Aorta (tissue), 5 donors: ENCODE results near the gene NAB1. TPM values are rescaled to one million over a fixed set of nuclear protein-coding genes. Genes with fewer than 3 reads are reported as not detected.
A peak's percentile ranks its signal among the peaks of the same experiment; 100 is the strongest.
"Not testable (repeated sequence)": the region's sequence is repeated elsewhere in the genome, so short reads cannot be mapped to it uniquely, and the experiment has no call there.

Experiments
- ATAC-seq: fragments of 200-7000 bp; cut with Tn5 transposase; one replicate; pipeline ENCODE4 v1.9.1; 2022; ENCODE audit warnings: moderate library complexity; ENCODE audit not compliant: low FRiP score
- DNase-seq, 2 donors: peaks; one replicate each; pipeline ENCODE4 v3.0.0-alpha.2; 2020
- H3K27ac ChIP-seq, 2 donors: one replicate each; pipeline ENCODE4 v1.5.1; 2013; ENCODE audit warnings: low read length in 2 of 2, mild to moderate bottlenecking in 2 of 2, moderate library complexity in 2 of 2, control low read depth in 1 of 2, inconsistent platforms in 1 of 2, low read depth in 1 of 2
- H3K27me3 ChIP-seq, 2 donors: one replicate each; pipeline ENCODE4 v1.6.1; 2013; ENCODE audit warnings: control low read depth in 1 of 2, low read length in 1 of 2, mild to moderate bottlenecking in 1 of 2, moderate library complexity in 1 of 2; ENCODE audit not compliant: insufficient read depth in 2 of 2, control insufficient read depth in 1 of 2
- H3K36me3 ChIP-seq, 2 donors: one replicate each; pipeline ENCODE4 v1.6.1; 2013; ENCODE audit warnings: control low read depth in 1 of 2, low read length in 1 of 2, mild to moderate bottlenecking in 1 of 2; ENCODE audit not compliant: insufficient read depth in 2 of 2, control insufficient read depth in 1 of 2
- H3K4me1 ChIP-seq, 2 donors: one replicate each; pipeline ENCODE4 v1.6.1; 2013; ENCODE audit warnings: low read length in 2 of 2, control low read depth in 1 of 2, mild to moderate bottlenecking in 1 of 2, moderate library complexity in 1 of 2; ENCODE audit not compliant: insufficient read depth in 2 of 2, control insufficient read depth in 1 of 2
- H3K4me3 ChIP-seq, 2 donors: one replicate each; pipeline ENCODE4 v1.5.1; 2013; ENCODE audit warnings: low read length in 2 of 2, control low read depth in 1 of 2, mild to moderate bottlenecking in 1 of 2
- H3K9me3 ChIP-seq: one replicate; pipeline ENCODE4 v1.6.1; 2013; ENCODE audit warnings: mild to moderate bottlenecking, low read length; ENCODE audit not compliant: control insufficient read depth
- WGBS, 2 donors: extraction: QIAGEN DNeasy Blood & Tissue Kit; methylation state at CpG; one replicate each; pipeline ENCODE4 v1.1.7; 2013; 5-methylcytosine and 5-hydroxymethylcytosine counted together
- intact Hi-C, 2 donors: fragments of 100-400 bp; cut with DNase I; formaldehyde crosslinking; loops; one replicate each; pipeline versions ENCODE4 v1.14.2 to v1.15.0; 2022
- polyA plus RNA-seq, 2 donors: library from polyadenylated mRNA; stranded (reverse); fragments of 200-250 nt; gene quantifications; one replicate each; pipeline ENCODE4 v1.2.3, GENCODE V29; 2013
- total RNA-seq, 2 donors: library from RNA; stranded (reverse); fragmentation: NEBNext Ultra II Directional; extraction: Animal tissue kit (Norgen Biotek cat#: 25700); gene quantifications; one replicate each; pipeline ENCODE4 v1.2.1, GENCODE V29; 2021
- donor health status: healthy with polysubstance abuse.
- donor health status: Bipolar disorder and iron deficiency.
- donor health status: DM: no; HTN: no; CAD: no.
- donor health status: DM: no; HTN: no; CAD: no.
- donor health status: DM: yes; HTN: yes; CAD: no.

The NAB1 gene
- total and polyA plus RNA-seq, 4 donors = 26.9 to 67.8 (median 42.9) TPM

DNA sequence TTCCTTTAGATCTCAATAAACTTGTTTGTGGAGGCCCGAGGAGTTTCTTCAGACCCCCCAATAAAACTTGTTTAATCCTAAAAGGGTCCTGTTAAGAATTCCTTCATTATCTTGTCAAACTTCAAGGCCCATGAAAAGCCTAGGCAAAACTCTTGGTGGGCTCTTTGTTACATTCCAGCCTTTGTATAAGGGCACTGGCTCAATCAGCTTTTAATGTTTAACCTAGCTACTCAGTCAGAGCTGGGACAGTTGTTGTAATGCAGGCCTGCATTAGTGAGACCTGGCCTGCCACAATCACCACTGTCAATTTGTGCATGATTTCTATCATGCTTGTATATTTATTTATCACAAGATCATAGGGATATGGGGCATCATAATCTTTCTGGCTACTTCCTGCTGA is 39.5 kb upstream of the NAB1 start:
- H3K4me3 ChIP-seq, H3K4me1 ChIP-seq, DNase-seq, ATAC-seq, H3K27ac ChIP-seq, H3K9me3 ChIP-seq, H3K36me3 ChIP-seq, H3K27me3 ChIP-seq, intact Hi-C loops: not testable (repeated sequence)
- 86 to 93% methylated on average over 1 of the region's 1 CpG for WGBS, 2 donors

DNA sequence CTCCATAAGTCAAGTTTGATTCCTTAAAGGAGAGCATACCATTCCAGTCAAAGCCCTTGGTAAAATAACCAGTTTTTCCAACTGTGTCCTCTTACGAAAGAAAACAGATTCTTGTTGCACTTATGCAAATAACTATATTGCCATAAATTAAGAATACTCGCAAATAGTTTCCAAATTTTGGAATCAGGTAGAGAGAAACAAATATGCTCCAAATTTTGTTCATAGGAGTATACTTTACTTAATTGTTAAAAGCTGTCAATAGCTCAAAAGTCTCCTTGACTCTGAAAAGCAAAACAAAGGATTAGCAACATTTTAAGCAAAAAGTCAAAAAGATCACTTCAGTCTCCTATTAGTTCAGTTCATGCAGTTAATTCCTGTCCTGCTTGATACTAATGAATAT is 38.4 kb upstream of the NAB1 start:
- H3K36me3 ChIP-seq, H3K27me3 ChIP-seq, H3K4me3 ChIP-seq, H3K4me1 ChIP-seq, H3K27ac ChIP-seq, H3K9me3 ChIP-seq, ATAC-seq, intact Hi-C loops, DNase-seq: not testable (repeated sequence)
- 95 to 97% methylated on average over 2 of the region's 2 CpGs for WGBS, 2 donors

DNA sequence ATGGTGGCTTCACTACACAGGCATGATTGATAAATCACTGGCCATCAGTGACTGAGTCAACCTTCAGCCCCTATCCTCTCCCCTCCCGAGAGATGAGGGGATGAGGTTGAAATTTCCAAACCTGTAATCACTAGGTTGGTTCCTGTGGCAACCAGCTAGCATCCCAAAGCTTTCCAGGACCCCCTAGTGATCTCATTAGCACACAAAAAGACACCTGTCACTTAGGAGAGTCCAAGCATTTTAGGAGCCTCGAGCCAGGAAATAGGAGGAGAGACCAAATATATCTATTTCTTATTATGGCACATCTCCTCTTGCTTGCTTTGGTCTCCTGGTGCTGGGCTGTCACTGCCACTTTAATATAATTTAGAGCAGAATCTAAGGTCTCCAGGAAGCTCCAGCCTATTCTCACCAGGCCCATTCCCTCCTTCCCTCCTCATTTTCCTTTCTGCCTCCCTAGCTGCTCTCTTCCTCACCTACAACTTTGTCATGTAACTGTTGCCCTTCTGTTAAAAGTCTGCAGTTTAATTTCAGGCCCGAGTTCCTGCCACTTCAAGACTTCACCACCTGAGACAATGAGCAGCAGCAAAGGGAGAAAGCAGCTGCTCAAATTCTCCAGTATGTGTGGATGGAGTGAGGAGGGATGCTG is 33.2 kb upstream of the NAB1 start:
- Histone ChIP-seq H3K4me1 (no peaks in the 10 kb centered on the region), H3K27me3 (no peaks in the 10 kb centered on the region), H3K4me3 (no peak overlapping the region), H3K9me3 (no peaks in the 10 kb centered on the region), H3K27ac (no peak overlapping the region), H3K36me3 (no peaks in the 10 kb centered on the region)
- intact Hi-C loops = no loop called here
- ATAC-seq = no peak
- 64 to 72% methylated on average over 3 of the region's 3 CpGs for WGBS, 2 donors
- DNase-seq = no peak

DNA sequence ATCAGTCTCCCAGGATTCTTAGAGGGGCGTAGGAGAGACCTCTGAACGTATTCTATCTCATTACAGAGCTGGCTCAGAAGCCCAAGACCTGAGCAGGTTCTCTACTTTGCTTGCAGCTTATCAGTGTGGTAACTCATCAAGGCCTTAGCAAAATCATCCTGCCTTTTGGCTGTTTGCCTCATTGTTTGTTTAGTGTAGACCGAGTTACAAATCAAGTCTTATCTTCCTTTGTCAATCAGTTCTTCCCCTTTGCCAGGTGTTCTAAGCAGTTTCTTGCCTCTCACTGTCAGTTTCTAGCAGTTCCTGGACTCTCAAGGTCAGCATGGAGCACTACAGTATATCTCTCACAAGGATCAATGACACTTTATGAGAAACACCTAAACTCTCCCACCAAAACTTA is 30.9 kb upstream of the NAB1 start:
- WGBS, 2 donors = 89 to 92% methylated on average over 3 of the region's 3 CpGs
- no peak for DNase-seq
- no peak overlapping the region for H3K4me3 ChIP-seq
- no peak for ATAC-seq
- H3K27me3 ChIP-seq = no peaks in the 10 kb centered on the region
- no peak overlapping the region for H3K27ac ChIP-seq
- no peaks in the 10 kb centered on the region for H3K4me1 ChIP-seq
- no peaks in the 10 kb centered on the region for H3K9me3 ChIP-seq
- no peaks in the 10 kb centered on the region for H3K36me3 ChIP-seq
- intact Hi-C loops = no loop called here

DNA sequence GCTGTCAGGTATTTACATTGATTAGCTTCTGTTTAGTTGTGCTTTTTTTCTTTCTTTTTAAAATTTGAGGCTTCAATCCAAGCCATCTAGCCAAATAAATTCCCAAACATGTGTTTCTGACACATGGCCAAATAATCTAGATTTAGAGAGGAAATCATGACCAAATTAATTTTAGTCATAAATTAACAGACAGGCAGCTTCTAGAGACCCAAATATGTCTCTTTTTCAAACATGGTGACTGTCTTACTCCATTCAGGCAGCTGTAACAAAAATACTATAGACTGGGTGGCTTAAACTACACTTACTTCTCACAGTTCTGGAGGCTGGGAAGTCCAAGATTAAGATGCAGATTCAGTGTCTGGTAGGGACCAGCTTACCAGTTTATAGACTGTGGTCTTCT is 23.2 kb upstream of the NAB1 start:
- no peaks in the 10 kb centered on the region for H3K36me3 ChIP-seq
- no peak overlapping the region for H3K4me3 ChIP-seq
- intact Hi-C loops = no loop called here
- H3K9me3 ChIP-seq = no peaks in the 10 kb centered on the region
- no peaks in the 10 kb centered on the region for H3K4me1 ChIP-seq
- no peak for ATAC-seq
- no peaks in the 10 kb centered on the region for H3K27me3 ChIP-seq
- DNase-seq = no peak
- H3K27ac ChIP-seq = no peak overlapping the region

DNA sequence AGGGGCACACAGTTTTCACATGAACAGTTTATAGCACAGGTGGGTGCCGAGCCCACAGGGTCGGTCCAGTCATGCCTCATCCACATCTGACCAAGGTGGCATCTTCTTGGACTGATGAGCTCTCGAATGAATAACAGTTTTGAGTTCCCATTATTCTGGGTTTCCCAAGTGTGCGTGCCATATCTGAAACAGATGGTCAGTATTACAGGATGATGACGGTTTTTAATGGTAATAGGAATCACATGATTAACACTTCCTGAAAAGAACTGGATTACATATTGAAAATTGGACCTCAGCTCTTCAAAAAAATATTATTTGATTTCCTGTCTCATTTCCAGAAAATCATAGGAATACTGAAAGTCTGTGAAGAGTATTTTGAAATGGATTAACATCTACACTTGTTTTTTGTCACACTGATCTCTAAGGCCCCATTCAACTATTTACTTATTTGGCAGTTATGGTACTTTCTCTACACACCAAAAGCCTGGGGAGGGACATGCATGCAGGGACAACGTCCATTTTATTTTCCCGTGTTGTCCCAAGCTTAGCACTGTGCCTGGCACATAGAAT is 22.2 kb upstream of the NAB1 start:
- no peak overlapping the region for H3K27ac ChIP-seq
- intact Hi-C loops = no loop called here

DNA sequence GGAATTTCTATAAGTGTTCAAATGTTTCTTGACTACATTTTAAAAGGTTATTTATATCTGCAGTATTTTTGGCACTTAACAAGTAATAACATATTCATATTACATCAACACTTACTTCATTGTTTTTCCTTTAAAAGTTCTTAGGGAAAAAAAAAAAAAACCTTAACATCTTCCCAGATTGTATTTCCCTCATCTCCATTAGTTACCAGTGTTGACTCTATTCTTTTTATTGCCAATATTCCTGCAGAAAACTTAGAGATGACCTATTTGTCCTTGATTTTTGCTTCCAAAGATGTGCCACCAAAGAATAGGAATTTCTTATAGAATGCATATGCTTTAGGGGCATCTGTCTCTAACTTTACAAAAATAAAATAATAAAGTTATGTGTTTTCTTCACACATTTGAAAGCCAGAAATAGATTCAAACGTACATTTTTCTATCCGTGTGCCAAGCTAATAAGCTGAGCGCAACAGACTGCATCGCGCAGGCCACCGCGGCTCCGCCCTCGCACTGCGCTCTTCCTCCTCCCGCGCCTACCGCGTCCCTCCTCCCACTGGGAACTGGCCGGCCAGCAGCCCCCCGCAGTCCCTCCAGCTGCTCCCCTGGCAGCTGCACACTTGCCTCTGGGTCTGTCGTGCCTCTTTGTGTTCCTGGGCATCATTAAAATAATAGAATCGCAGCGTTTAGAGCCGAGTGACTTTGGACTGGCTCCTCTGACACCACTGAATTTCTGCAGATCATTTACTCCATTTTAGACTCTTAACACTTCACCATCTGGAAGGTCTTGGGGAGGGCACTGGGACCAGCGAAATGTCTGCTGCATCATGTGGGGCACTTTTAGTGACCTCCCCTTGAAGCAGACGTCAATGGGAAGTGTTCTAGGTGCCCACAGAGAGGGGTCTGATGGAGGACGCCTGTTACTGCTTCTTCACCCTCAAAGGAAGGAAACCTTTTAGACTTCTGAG is 21.2 kb upstream of the NAB1 start:
- peak; percentile 90 for ATAC-seq
- no peaks in the 10 kb centered on the region for H3K27me3 ChIP-seq
- H3K27ac ChIP-seq = peak overlapping the region; percentile 55 to 69
- intact Hi-C loops = no loop called here
- peak; percentile 69 to 83 for DNase-seq
- no peaks in the 10 kb centered on the region for H3K36me3 ChIP-seq
- peak overlapping the region; percentile 54 to 68 for H3K4me3 ChIP-seq
- H3K4me1 ChIP-seq = no peaks in the 10 kb centered on the region
- H3K9me3 ChIP-seq = no peaks in the 10 kb centered on the region
- WGBS, 2 donors = 2% methylated on average over 23 of the region's 23 CpGs

More for the DNA sequence above, 22.2 kb upstream of the NAB1 start:
- ATAC-seq (no peak), DNase-seq (no peak)
- Histone ChIP-seq H3K9me3 (no peaks in the 10 kb centered on the region), H3K4me1 (no peaks in the 10 kb centered on the region), H3K36me3 (no peaks in the 10 kb centered on the region), H3K27me3 (no peaks in the 10 kb centered on the region), H3K4me3 (no peak overlapping the region)
- WGBS, 2 donors = 58 to 61% methylated on average over 7 of the region's 7 CpGs

DNA sequence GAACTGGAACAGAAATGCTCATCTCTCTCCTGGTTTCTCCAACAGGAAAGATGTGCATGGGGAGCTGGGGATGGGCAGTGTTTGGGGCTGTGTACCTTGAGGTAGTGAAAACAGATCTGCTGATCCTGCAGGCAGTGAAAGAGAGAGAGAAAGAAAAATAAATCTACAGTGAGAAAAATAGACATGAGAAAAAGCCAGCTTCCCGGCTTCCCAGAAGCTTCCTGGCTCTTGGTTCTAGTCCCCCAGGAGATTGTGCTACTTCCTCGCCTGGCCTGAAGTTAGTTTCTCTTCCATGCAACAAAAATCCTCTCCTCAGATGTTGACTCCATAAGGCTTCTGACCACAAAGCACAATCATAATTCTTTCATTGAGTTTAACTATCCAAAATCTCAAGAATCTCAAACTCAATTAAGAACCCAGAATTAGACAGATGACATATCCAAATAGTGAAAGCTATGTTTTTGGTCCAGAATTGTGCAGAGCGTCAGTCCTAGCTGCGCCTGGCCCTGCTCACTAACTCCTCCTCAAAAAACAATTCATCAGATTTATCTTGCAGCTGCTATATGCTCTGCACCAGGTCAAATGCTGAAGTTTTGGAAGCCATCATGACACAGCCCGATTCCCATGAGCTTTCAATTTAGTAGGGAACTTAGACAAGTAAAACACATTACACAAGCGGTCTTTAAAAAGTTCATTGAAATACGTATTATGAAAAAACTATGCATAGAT is 20.1 kb upstream of the NAB1 start:
- H3K4me1 ChIP-seq = no peaks in the 10 kb centered on the region
- ATAC-seq = peak; percentile 39
- H3K27ac ChIP-seq = peak overlapping the region in 1 of 2 donors; percentile 37
- DNase-seq = no peak
- H3K4me3 ChIP-seq = peak overlapping the region in 1 of 2 donors; percentile 59
- H3K9me3 ChIP-seq = no peaks in the 10 kb centered on the region
- intact Hi-C loops = no loop called here
- H3K27me3 ChIP-seq = no peaks in the 10 kb centered on the region
- H3K36me3 ChIP-seq = no peaks in the 10 kb centered on the region
- 5 to 10% methylated on average over 7 of the region's 7 CpGs for WGBS, 2 donors
